ENCODE results near the gene GLRA3.

The GLRA3 gene

DNA sequence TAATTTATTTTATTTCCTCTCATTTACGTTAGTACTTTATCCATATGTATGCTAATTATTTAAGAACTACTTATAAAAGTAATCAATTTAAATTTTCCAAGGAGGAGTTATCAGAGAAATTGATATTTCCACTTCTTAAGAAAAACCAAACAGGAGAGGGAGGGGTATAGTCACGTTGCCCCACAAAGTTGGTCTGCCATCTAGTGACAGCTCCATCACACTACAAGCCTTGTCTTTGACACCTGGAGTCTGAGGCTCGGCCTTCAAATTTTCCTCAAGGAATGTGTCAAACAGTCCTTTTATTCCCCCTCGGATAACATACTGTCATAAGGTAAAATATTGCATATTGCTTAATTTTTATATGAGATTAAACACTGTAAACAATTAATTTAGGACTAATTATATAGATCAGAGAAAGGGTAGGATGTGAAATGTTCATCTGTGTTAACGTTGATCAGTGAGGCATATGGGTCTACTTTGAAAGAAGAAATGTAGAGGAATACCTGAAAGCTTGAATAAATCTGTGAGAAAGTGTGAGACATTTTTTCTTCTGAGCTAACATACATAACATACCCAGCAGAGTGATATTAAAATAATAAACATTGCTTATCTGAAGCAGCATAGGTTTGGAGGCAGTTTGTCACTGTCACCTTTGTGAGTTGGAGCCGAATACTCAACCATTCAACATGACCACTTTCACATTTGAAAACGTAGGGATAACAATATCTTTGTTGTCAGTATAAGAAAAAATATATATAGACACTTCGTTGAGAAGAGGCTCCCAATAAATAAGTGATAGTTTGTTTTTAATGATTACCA lies 114.4 kb downstream of the GLRA3 start:
- peak; percentile 82 for DNase-seq (ENCODE audit: low read depth)
- TF ChIP-seq, protein P1, sequence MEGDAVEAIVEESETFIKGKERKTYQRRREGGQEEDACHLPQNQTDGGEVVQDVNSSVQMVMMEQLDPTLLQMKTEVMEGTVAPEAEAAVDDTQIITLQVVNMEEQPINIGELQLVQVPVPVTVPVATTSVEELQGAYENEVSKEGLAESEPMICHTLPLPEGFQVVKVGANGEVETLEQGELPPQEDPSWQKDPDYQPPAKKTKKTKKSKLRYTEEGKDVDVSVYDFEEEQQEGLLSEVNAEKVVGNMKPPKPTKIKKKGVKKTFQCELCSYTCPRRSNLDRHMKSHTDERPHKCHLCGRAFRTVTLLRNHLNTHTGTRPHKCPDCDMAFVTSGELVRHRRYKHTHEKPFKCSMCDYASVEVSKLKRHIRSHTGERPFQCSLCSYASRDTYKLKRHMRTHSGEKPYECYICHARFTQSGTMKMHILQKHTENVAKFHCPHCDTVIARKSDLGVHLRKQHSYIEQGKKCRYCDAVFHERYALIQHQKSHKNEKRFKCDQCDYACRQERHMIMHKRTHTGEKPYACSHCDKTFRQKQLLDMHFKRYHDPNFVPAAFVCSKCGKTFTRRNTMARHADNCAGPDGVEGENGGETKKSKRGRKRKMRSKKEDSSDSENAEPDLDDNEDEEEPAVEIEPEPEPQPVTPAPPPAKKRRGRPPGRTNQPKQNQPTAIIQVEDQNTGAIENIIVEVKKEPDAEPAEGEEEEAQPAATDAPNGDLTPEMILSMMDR (conservative IDR thresholded peaks at IDR 0.05; ENCODE audit: low read depth, low read length): peak; percentile 95
- no peak overlapping the region for H3K4me3 ChIP-seq (ENCODE audit: low read depth, low read length)

DNA sequence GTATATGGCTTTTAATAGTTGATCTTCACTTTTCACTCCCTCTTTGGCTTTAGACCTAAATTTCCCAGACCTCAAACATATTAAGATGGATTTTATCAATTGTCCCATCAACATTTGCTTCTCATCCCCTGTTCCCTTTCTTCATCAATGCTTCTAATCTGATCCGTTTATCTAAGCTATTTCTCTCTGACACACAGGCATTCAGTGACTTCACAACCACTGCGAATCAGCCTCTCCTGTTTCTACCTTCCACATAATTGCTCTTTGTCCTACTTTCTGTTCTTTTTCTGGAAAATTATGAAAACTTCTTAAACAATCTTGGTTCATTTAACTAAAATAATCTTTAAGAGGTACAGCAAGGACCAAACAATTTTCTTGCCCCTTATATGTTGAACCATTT lies 115.2 kb downstream of the GLRA3 start:
- TF ChIP-seq, protein P1 (conservative IDR thresholded peaks at IDR 0.05; ENCODE audit: low read depth, low read length): no peak
- no peak overlapping the region for H3K4me3 ChIP-seq (ENCODE audit: low read depth, low read length)
- DNase-seq (ENCODE audit: low read depth): peak; percentile 26

DNA sequence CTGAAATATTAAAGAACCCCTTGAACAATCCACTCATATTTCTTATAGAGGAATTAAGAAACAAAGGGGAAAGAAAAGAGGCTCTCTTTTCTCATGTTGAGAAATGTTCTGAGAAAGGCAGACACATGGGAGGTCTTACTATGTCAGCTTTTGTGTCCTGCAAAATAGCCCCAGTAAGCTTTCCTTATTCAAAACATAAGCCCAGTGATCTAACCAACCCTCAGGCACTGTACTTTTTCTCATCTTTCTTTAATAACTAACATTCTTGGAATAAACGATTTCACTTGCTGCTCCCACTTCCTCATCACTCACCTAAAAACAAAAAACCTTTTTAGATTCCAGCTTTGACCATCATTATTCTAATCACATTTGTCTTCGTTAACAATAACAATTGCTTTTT lies 115.9 kb downstream of the GLRA3 start:
- DNase-seq (ENCODE audit: low read depth): peak; percentile 6
- TF ChIP-seq, protein P1 (conservative IDR thresholded peaks at IDR 0.05; ENCODE audit: low read depth, low read length): no peak
- H3K4me3 ChIP-seq (ENCODE audit: low read depth, low read length): no peak overlapping the region

DNA sequence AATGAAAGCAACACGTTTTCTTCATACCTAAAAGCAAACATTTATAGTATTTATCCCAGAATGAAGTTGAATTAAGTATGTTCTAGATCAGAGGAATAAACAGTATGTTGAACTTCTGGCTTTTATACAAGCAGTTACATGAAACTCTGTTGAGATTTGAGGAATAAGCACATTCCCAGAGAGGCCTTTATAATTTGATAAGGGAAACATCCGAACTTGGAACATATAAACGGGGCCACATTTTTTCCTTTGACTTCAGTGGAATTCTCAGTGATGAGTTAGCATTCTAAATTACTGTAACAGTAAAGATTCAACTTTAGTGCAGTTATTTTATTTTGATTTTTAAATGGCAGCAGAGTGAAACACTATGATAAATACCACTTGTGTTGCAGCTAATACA lies 119.5 kb downstream of the GLRA3 start:
- TF ChIP-seq, protein P1 (conservative IDR thresholded peaks at IDR 0.05; ENCODE audit: low read depth, low read length): no peak
- DNase-seq (ENCODE audit: low read depth): peak; percentile 19
- H3K4me3 ChIP-seq (ENCODE audit: low read depth, low read length): no peak overlapping the region

DNA sequence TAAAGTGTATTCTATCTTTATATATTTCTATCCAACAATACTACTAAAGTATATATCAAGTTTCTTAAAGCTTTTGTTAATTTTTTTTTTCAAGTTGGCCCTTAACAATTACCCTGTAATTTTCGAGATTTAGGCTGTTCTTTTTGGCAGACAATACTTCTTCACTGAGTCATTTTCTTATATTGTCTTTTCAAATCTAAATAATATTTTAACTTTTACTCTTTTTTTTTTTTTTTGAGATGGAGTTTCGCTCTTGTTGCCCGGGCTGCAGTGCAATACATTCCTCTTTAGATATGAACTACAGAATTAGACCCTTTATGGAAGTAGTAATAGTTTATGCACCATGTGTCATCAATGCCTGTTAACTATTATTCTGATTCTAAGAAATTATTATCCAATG lies 120.7 kb downstream of the GLRA3 start:
- H3K4me3 ChIP-seq (ENCODE audit: low read depth, low read length): no peak overlapping the region
- TF ChIP-seq, protein P1 (conservative IDR thresholded peaks at IDR 0.05; ENCODE audit: low read depth, low read length): no peak
- DNase-seq (ENCODE audit: low read depth): peak; percentile 13

DNA sequence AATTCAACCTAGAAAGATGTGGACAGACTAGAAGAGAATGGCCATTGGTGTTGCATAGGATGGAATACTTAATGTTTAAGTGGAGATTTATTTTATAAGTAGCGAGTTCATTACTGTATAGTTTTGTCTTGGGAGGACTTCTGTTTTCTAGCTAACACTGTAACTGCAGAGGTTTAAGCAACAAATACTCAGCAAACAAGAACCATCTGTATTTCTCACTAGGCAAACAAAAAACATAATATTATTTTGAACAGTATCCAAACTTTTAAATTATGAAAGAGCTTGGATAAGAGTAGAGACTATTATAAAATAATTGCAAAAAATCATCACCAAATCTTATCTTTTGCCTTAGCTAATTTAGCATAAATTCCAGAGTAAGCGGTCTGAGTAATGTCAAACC lies 121.1 kb downstream of the GLRA3 start:
- TF ChIP-seq, protein P1 (conservative IDR thresholded peaks at IDR 0.05; ENCODE audit: low read depth, low read length): no peak
- no peak for DNase-seq (ENCODE audit: low read depth)
- H3K4me3 ChIP-seq (ENCODE audit: low read depth, low read length): no peak overlapping the region
